Upper lobe of right lung (tissue), 1 donor: ENCODE measurements around the gene IFITM10. TPM values are rescaled to one million over a fixed set of nuclear protein-coding genes. Genes with fewer than 3 reads are reported as not detected.

Experiments used
- ATAC-seq: fragments of 200-7000 bp; cut with Tn5 transposase; one replicate; pipeline ENCODE4 v1.9.1; 2020; ENCODE audit warnings: mild to moderate bottlenecking, moderate library complexity
- DNase-seq: peaks from one replicate; pipeline ENCODE4 v3.0.0-alpha.2; 2020
- H3K27ac ChIP-seq: fragments of 200-600 bp; one replicate; pipeline ENCODE4 v1.8.0; 2022
- H3K27me3 ChIP-seq: fragments of 200-600 bp; one replicate; pipeline ENCODE4 v1.8.0; 2022; ENCODE audit warnings: mild to moderate bottlenecking
- H3K36me3 ChIP-seq: fragments of 200-600 bp; one replicate; pipeline ENCODE4 v1.8.0; 2022
- H3K4me1 ChIP-seq: fragments of 200-600 bp; one replicate; pipeline ENCODE4 v1.8.0; 2022
- H3K4me3 ChIP-seq: fragments of 200-600 bp; one replicate; pipeline ENCODE4 v1.8.0; 2022; ENCODE audit warnings: mild to moderate bottlenecking
- H3K9me3 ChIP-seq: fragments of 200-600 bp; one replicate; pipeline ENCODE4 v1.8.0; 2022
- CTCF ChIP-seq: fragments of 200-600 bp; IDR thresholded peaks from one replicate; pipeline ENCODE4 v1.8.0; 2022; ENCODE audit warnings: antibody characterized with exemption
- intact Hi-C: fragments of 100-400 bp; cut with DNase I; formaldehyde crosslinking; loops from one replicate; pipeline ENCODE4 v1.11.0; 2022
- total RNA-seq: library from RNA; stranded (reverse); fragmentation: NEBNext Ultra II Directional; extraction: Animal tissue kit (Norgen Biotek cat#: 25700); gene quantifications from one replicate; pipeline ENCODE4 v1.2.1, GENCODE V29; 2021
- donor health status: DM: no; HTN: yes; CAD: no; lungs with severe emphysema.

Gene IFITM10
- total RNA-seq, 1 donor from 2014 or later: 7.9 TPM

- peak; percentile 4 for ATAC-seq
- peaks cover 8% of the 10 kb centered on the region for H3K27me3 ChIP-seq
- TF ChIP-seq CTCF: no peak
- no peak overlapping the region for H3K4me3 ChIP-seq
- H3K36me3 ChIP-seq: peaks cover 23% of the 10 kb centered on the region
- peak; percentile 70 for DNase-seq
- intact Hi-C loops: no loop called here
- H3K4me1 ChIP-seq: no peaks in the 10 kb centered on the region
- no peaks in the 10 kb centered on the region for H3K9me3 ChIP-seq
- no peak overlapping the region for H3K27ac ChIP-seq
Observed at GRCh38 chr11:1749395-1750351, 722 bp downstream of the IFITM10 start.

- Histone ChIP-seq H3K4me1 (no peaks in the 10 kb centered on the region), H3K27ac (no peak overlapping the region), H3K36me3 (peaks cover 17% of the 10 kb centered on the region), H3K4me3 (peak overlapping the region; percentile 16), H3K9me3 (no peaks in the 10 kb centered on the region), H3K27me3 (peaks cover 8% of the 10 kb centered on the region)
- intact Hi-C loops: no loop called here
- no peak for TF ChIP-seq CTCF
- ATAC-seq: peak; percentile 25
- DNase-seq: no peak
Observed at GRCh38 chr11:1748636-1749394, 1.6 kb downstream of the IFITM10 start.

- Histone ChIP-seq H3K4me3 (peak overlapping the region; percentile 16), H3K27ac (no peak overlapping the region), H3K9me3 (no peaks in the 10 kb centered on the region), H3K36me3 (peaks cover 9% of the 10 kb centered on the region), H3K27me3 (peaks cover 8% of the 10 kb centered on the region), H3K4me1 (no peaks in the 10 kb centered on the region)
- ATAC-seq: no peak
- no peak for TF ChIP-seq CTCF
- intact Hi-C loops: no loop called here
- peak; percentile 66 for DNase-seq
Observed at GRCh38 chr11:1747753-1748635, 2.4 kb downstream of the IFITM10 start.

- ATAC-seq (no peak), DNase-seq (peak; percentile 61)
- peaks cover 8% of the 10 kb centered on the region for H3K27me3 ChIP-seq
- H3K36me3 ChIP-seq: peaks cover under 1% of the 10 kb centered on the region
- no peak overlapping the region for H3K4me3 ChIP-seq
- H3K27ac ChIP-seq: no peak overlapping the region
- no peaks in the 10 kb centered on the region for H3K9me3 ChIP-seq
- intact Hi-C loops: no loop called here
- H3K4me1 ChIP-seq: no peaks in the 10 kb centered on the region
- no peak for TF ChIP-seq CTCF
Observed at GRCh38 chr11:1746956-1747752, 3.2 kb downstream of the IFITM10 start.
